K562 (cell line): ENCODE results near the gene HSD17B12. TPM values are rescaled to one million over a fixed set of nuclear protein-coding genes. Genes with fewer than 3 reads are reported as not detected.

Experiments used
- ARID1B ChIP-seq: fragments of 450-650 bp; IDR thresholded peaks from 2 replicates; pipeline ENCODE4 v1.6.1; 2016; ENCODE audit warnings: antibody characterized with exemption, mild to moderate bottlenecking, inconsistent platforms
- BACH1 ChIP-seq: fragments of 200-800 bp; sonication (Bioruptor generic); IDR thresholded peaks from 2 replicates; pipeline ENCODE4 v1.6.1; 2016; ENCODE audit warnings: missing genetic modification characterization, missing compliant biosample characterization
- BRCA1 ChIP-seq, 2 experiments: fragments of 450-650 bp in 1 of 2; sonication (generic) in 1 of 2; formaldehyde crosslinking in 1 of 2; IDR thresholded peaks; 2 replicates each; pipeline versions ENCODE4 v1.5.0 to v1.6.1; 2017 to 2020; ENCODE audit warnings: mild to moderate bottlenecking in 1 of 2, missing genetic modification reagents in 1 of 2
- CBX3 ChIP-seq, 2 experiments: IDR thresholded peaks; 1 replicate in 1 of 2; 2 replicates in 1 of 2; pipeline ENCODE4 v1.6.1; 2012; ENCODE audit warnings: inconsistent platforms in 2 of 2, low read length in 2 of 2, borderline replicate concordance in 1 of 2, control low read depth in 1 of 2
- CLOCK ChIP-seq: fragments of 250-450 bp; sonication (Bioruptor Pico); IDR thresholded peaks from 2 replicates; pipeline ENCODE4 v1.4.0; 2020; ENCODE audit warnings: mild to moderate bottlenecking, moderate library complexity, borderline replicate concordance
- ESRRB ChIP-seq: fragments of 250-450 bp; sonication (Bioruptor Pico); IDR thresholded peaks from 2 replicates; pipeline ENCODE4 v1.5.0; 2020; ENCODE audit warnings: mild to moderate bottlenecking, moderate library complexity, borderline replicate concordance
- KHSRP ChIP-seq: fragments of 450-650 bp; IDR thresholded peaks from 2 replicates; pipeline ENCODE4 v1.6.1; 2017
- KLF10 ChIP-seq: fragments of 250-450 bp; sonication (Bioruptor Pico); IDR thresholded peaks from 2 replicates; pipeline ENCODE4 v1.6.1; 2021; ENCODE audit warnings: matching md5 sums
- MTA2 ChIP-seq: fragments of 450-650 bp; IDR thresholded peaks from 2 replicates; pipeline ENCODE4 v1.6.1; 2016; ENCODE audit warnings: low read depth
- MYC ChIP-seq, 2 experiments: fragments of 250-450 bp in 1 of 2; sonication (Bioruptor Pico) in 1 of 2; IDR thresholded peaks; 2 replicates each; pipeline versions ENCODE4 v1.5.1 to v1.6.1; 2012 to 2021; ENCODE audit warnings: low read depth in 2 of 2, borderline replicate concordance in 1 of 2, improper control_type of control experiment in 1 of 2, low read length in 1 of 2, mild to moderate bottlenecking in 1 of 2, moderate library complexity in 1 of 2
- OTX1 ChIP-seq: fragments of 450-650 bp; formaldehyde crosslinking; IDR thresholded peaks from 2 replicates; pipeline ENCODE4 v1.4.0; 2022; ENCODE audit warnings: mild to moderate bottlenecking
- PPARD ChIP-seq: fragments of 250-450 bp; sonication (Bioruptor Pico); IDR thresholded peaks from 2 replicates; pipeline ENCODE4 v1.8.0; 2022; ENCODE audit warnings: inconsistent platforms, mild to moderate bottlenecking, moderate library complexity
- SAFB2 ChIP-seq: fragments of 200-400 bp; formaldehyde crosslinking; IDR thresholded peaks from 2 replicates; pipeline ENCODE4 v1.6.1; 2018; ENCODE audit warnings: borderline replicate concordance, low read length, low read depth, moderate library complexity; ENCODE audit not compliant: severe bottlenecking
- SFPQ ChIP-seq: fragments of 200-400 bp; formaldehyde crosslinking; IDR thresholded peaks from 2 replicates; pipeline ENCODE4 v1.6.1; 2017; ENCODE audit warnings: mild to moderate bottlenecking, low read depth, low read length, moderate library complexity
- SRF ChIP-seq, 2 experiments: fragments of 250-450, 450-650 bp in 1 of 2; sonication (Bioruptor Pico) in 1 of 2; sonication (generic) in 1 of 2; formaldehyde crosslinking; IDR thresholded peaks; 2 replicates each; pipeline versions ENCODE4 v1.5.0 to v1.5.1; 2020 to 2022; ENCODE audit warnings: mild to moderate bottlenecking in 1 of 2, missing genetic modification reagents in 1 of 2
- TRIM24 ChIP-seq, 2 experiments: fragments of 450-650 bp; IDR thresholded peaks; 2 replicates each; pipeline ENCODE4 v1.6.1; 2016
- ZKSCAN8 ChIP-seq: fragments of 200-800 bp; sonication (Bioruptor generic); IDR thresholded peaks from 2 replicates; pipeline ENCODE4 v1.6.1; 2016; ENCODE audit warnings: missing genetic modification characterization, missing compliant biosample characterization
- ZNF133 ChIP-seq: fragments of 250-450 bp; sonication (Bioruptor Pico); IDR thresholded peaks from 2 replicates; pipeline ENCODE4 v1.4.0; 2020; ENCODE audit warnings: mild to moderate bottlenecking
- ZNF449 ChIP-seq: fragments of 250-450 bp; sonication (Bioruptor Pico); IDR thresholded peaks from 2 replicates; pipeline ENCODE4 v1.8.0; 2022; ENCODE audit warnings: moderate library complexity, mild to moderate bottlenecking, inconsistent platforms
- ZNF512 ChIP-seq: IDR thresholded peaks from 2 replicates; pipeline ENCODE4 v1.6.1; 2016; ENCODE audit warnings: missing genetic modification characterization, missing compliant biosample characterization
- polyA plus RNA-seq, 8 experiments: library from polyadenylated mRNA; depleted of rRNA in 4 of 8; stranded (reverse) in 5 of 8; unstranded in 3 of 8; fragments of >200 nt; fragmentation: Nextera tagmentation in 2 of 8; fragmentation: Illumina TruSeq in 1 of 8; extraction: Ambion mirVana in 2 of 8; extraction: Trizol in 1 of 8; gene quantifications; 2 replicates each; pipeline versions ENCODE4 v1.2.1 to v1.2.3, GENCODE V29; 2011 to 2014; ENCODE audit warnings: inconsistent platforms in 1 of 8, missing spikeins in 1 of 8
- total RNA-seq, 7 experiments: library from RNA; depleted of rRNA in 6 of 7; stranded (reverse); fragments of >200 nt in 6 of 7; fragmentation: Illumina TruSeq in 2 of 7; extraction: Trizol in 2 of 7; gene quantifications; 2 replicates each; pipeline versions ENCODE4 v1.2.1 to v1.2.3, GENCODE V29; 2011 to 2021; ENCODE audit warnings: low replicate concordance in 1 of 7

The HSD17B12 gene
- total and polyA plus RNA-seq, 9 of the 15 experiments (the other 6 are each of a cell fraction or from before 2014, with no cell fraction given), result 9.1 to 34.5 (median 23.3) TPM

GRCh38 chr11:43746670-43747069, 66.1 kb downstream of the HSD17B12 start (continued):
- TF ChIP-seq ZNF449 (CRISPR knock-in tag) (no peak), BACH1 (tag) (no peak), SFPQ (no peak), OTX1 (no peak), KLF10 (CRISPR knock-in tag) (no peak), TRIM24 (IDR thresholded peaks at IDR 0.05) (peak; percentile 46 to 69; a peak in 3 of 4 replicates), BRCA1 (IDR thresholded peaks at IDR 0.05) (no peak), BRCA1 (CRISPR knock-in tag; IDR thresholded peaks at IDR 0.05) (no peak), ZNF512 (tag) (no peak), KHSRP (no peak), CBX3 (IDR thresholded peaks at IDR 0.05; ENCODE audit: borderline replicate concordance in 1 of 2, low read length in 2 of 2) (0 out of 3 replicates have a peak, but pooled peaks of 1 of the 2 experiments have one; percentile 43), ARID1B (peak; percentile 72), MYC (IDR thresholded peaks at IDR 0.05; ENCODE audit: low read depth, low read length) (no peak), MYC (CRISPR knock-in tag; IDR thresholded peaks at IDR 0.05; ENCODE audit: borderline replicate concordance, low read depth) (no peak), SAFB2 (no peak), CLOCK (CRISPR knock-in tag) (0 out of 2 replicates have a peak, but pooled peaks have one; percentile 31), MTA2 (no peak), ZKSCAN8 (CRISPR knock-in tag) (no peak), PPARD (CRISPR knock-in tag) (no peak), ESRRB (no peak), SRF (CRISPR knock-in tag; IDR thresholded peaks at IDR 0.05) (no peak), ZNF133 (CRISPR knock-in tag) (no peak)
